ENCODE measurements around the gene AFF3.

- TF ChIP-seq POLR2A (IDR thresholded peaks at IDR 0.05) (no peak), CTCF (IDR thresholded peaks at IDR 0.05 in 8 of 11, conservative IDR thresholded peaks at IDR 0.05 in 3 of 11) (no peak), POLR2AphosphoS5 (IDR thresholded peaks at IDR 0.05) (no peak)
Measured at GRCh38 chr2:99780276-99780675, 362.1 kb downstream of the AFF3 start.

Data from spleen (tissue), 7 donors.